ENCODE measurements around the gene PAN3.

Gene PAN3

DNA sequence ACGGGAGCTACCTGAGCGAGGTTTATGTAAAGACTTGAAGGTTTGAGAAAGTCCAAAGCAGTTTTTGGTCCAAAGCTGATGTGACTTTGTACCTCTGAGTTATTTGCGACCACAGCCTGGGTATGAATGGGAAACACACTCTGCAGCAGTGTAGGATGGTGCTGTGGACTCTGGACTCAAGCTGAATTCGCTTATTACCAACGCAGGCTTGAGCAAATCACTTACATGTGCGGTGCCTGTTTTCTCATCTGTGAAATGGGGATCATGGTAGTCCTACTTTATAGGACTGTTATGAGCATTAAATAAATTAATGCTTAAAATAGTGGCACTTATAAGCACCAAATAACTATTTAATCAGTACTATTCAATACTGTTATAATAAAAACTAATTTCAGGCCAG is 176.5 kb downstream of the PAN3 start:
- DNase-seq: no peak

DNA sequence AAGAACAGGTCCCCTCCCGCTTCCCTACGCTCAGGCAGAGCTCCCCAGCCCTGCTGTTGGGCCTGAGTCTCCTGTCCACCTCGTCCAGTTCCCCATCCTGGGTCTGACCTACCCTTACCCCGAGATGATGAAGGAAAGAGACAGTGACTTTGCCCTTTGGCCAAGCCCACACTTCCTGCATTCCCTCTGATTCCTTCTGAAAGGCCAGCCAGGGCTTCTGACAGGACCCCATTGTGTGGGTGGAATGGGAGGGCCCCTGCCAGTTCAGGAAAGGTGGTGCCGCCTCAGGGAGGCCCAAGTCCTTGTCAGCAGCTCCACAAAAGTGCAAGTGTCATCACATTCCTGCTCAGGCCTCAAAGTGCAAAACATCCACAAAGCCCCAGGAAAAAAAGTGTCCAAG is 177.8 kb downstream of the PAN3 start:
- DNase-seq: no peak

- no peak for DNase-seq
Observed at GRCh38 chr13:28316836-28317235, 178.5 kb downstream of the PAN3 start.

DNA sequence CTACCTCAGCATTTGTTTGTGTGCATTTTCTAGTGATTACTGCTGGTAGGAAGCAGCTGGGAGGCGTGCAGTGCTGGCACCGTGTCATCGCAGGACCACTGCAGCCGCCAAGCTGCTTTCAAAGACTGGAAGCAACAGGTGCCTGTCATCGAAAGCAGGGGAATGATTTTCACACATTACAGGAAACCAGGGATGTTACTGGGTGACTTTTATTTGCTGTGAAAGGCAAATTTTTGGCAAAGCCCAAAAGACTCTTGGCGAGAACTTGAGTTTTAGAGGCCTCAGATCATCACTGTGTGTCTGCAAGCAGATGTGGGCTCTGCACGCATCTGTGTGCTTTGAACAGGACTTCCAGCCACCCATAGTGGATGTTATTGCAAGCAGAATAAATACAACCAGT is 180.2 kb downstream of the PAN3 start:
- DNase-seq: no peak

GRCh38 chr13:28319528-28319927 is 181.2 kb downstream of the PAN3 start:
- DNase-seq: no peak

DNA sequence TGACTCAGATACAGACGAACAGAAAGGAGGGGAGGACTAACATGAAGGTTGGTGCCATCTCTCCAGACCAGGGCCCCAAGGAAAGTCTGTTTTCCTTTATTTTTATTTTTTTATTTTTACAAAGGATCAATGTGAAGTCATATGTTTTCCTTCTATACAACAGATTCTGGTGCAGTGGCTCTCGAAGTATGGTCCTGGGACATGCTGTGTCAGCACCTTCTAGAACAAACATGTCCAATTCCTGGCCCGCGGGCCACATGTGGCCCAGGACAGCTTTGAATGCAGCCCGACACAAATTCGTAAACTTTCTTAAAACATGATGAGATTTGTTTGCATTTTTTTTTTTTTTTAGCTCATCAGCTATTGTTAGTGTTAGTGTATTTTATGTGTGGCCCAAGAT is 181.9 kb downstream of the PAN3 start:
- no peak for DNase-seq

GRCh38 chr13:28320884-28321574 is 182.7 kb downstream of the PAN3 start:
- DNase-seq: no peak

GRCh38 chr13:28321756-28322155 is 183.4 kb downstream of the PAN3 start:
- DNase-seq: no peak

- no peak for DNase-seq
Observed at GRCh38 chr13:28322256-28322905, 184.0 kb downstream of the PAN3 start.

DNA sequence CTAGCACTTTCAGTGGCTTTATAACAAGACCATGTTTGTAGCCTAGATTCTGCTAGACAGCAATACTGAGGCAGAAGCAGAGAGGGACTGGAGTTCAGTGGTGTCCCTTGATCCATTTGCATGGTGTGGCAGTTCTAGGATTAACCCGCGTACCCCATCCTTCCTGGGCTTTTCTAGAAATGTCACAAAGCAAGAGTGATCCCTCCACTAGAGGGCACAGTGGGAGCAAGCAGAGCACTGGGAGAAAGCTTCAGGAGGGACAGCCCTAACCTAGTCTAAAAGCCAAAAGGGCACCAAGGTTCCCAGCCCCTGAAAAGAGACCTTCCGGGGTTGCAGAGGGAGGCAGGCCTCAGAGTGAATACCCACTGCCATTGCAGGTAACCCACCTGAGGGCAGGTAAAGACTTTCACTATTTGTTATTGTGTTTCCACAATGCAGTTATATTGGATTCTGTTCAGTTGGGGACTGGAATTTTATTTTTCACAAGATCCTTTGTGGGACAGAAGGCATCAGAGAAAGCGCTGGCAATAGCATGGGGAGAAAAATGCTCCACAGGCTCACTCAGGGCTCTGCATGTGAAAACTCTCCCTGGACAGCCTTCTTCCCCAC is 185.9 kb downstream of the PAN3 start:
- peak; percentile 27 for DNase-seq

- DNase-seq: no peak
Observed at GRCh38 chr13:28325022-28325421, 186.7 kb downstream of the PAN3 start.

DNA sequence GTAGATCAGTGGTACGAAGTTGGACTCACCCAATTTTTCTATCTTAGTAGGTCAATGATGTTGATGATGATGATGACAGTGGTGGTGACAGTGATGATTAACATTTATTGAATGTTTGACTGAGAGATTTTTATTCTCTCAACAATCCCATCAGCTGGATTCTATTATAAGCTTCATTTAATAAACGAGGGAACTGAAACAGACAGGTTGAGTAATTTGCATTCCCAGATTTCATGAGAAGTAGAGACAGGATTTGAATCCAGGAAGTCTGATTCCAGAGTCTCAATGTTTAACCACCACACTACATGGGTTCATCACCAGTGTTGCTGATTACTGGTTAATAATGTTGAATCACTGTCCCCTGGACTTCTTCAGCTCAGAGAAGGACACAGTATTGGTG is 187.7 kb downstream of the PAN3 start:
- no peak for DNase-seq

- DNase-seq: no peak
Observed at GRCh38 chr13:28327373-28328270, 189.3 kb downstream of the PAN3 start.

- DNase-seq: no peak
Observed at GRCh38 chr13:28328271-28328607, 189.9 kb downstream of the PAN3 start.

GRCh38 chr13:28329395-28330158 is 191.2 kb downstream of the PAN3 start:
- DNase-seq: no peak

DNA sequence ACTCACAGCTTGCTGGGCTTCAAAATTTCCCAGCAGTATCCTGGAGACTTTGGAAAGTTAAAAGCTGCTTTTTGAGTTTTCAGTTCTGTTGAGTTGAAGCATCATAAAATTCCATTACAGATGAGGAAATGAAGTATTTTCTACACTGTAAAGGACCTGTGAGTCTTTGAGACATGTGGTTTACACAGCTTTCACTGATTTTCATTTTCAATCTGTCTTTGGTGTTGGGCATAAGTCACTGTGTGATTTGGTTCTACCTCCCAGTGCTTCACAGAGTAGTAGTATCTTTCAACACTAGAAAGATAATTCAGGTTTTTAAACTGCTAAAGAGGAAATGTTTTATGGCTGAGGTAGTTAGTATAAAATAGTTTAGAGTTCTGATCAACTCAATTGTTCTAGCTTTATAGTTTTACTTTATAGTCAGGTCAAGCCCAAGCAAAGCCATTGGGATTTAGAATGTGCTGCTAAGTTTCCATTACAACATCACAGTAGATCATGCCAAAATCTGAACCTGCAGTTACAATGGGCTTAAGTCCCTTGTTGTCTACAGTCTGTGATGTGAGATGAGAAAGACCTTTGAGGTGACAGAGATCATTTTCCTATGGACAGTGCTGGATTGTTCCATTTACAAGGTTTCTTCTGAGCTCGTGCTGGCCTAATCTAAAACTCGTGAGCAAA is 195.0 kb downstream of the PAN3 start:
- no peak for DNase-seq

DNA sequence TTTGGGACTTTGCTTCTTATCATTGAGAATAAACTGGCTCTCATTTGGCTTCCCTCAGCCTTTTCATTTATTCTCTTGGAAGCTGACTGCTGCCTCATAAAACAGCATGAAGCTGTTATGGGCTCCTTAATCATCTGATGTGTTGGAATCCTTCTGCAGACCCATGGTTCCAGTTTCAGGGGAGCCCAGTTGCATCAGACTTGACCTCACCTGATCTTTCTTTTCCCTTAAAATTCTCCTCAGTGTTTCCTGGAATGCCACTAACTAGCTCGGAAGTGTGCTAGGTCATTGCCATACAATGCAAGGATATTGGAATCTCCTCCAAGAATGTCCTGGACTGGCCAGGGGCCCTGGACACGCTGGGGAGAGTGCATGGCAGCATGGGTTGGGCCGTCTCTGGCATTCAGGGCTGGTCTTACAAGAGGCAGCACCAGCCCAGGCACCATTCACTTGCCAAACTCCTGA is 197.9 kb downstream of the PAN3 start:
- no peak for DNase-seq

- no peak for DNase-seq
Observed at GRCh38 chr13:28337166-28338005, 199.0 kb downstream of the PAN3 start.

GRCh38 chr13:28338006-28338574 is 199.7 kb downstream of the PAN3 start:
- DNase-seq: no peak

- DNase-seq: no peak
Observed at GRCh38 chr13:28338742-28339141, 200.4 kb downstream of the PAN3 start.

GRCh38 chr13:28339419-28339818 is 201.1 kb downstream of the PAN3 start:
- DNase-seq: no peak
